K562 (cell line): ENCODE measurements around the gene FH. TPM values are rescaled to one million over a fixed set of nuclear protein-coding genes. Genes with fewer than 3 reads are reported as not detected.

Experiments
- ASH1L ChIP-seq: fragments of 450-650 bp; IDR thresholded peaks from 2 replicates; pipeline ENCODE4 v1.6.1; 2018; ENCODE audit warnings: borderline replicate concordance, mild to moderate bottlenecking, low read depth; ENCODE audit not compliant: partially characterized antibody
- CGGBP1 ChIP-seq: fragments of 250-450 bp; sonication (Bioruptor Pico); IDR thresholded peaks from 2 replicates; pipeline ENCODE4 v1.9.0; 2021; ENCODE audit warnings: mild to moderate bottlenecking
- CREB3 ChIP-seq: fragments of 450-650 bp; conservative IDR thresholded peaks from 2 replicates; pipeline ENCODE4 v1.6.1; 2016; ENCODE audit warnings: missing genetic modification characterization, low read depth, mild to moderate bottlenecking, missing compliant biosample characterization, moderate library complexity
- GATAD2A ChIP-seq: fragments of 450-650 bp; IDR thresholded peaks from 2 replicates; pipeline ENCODE4 v1.6.1; 2017
- GTF2B ChIP-seq: IDR thresholded peaks from 2 replicates; pipeline ENCODE4 v1.6.1; 2011; ENCODE audit not compliant: insufficient read length; ENCODE audit errors: extremely low read depth
- HDAC8 ChIP-seq: fragments of 450-650 bp; IDR thresholded peaks from 2 replicates; pipeline ENCODE4 v1.6.1; 2016; ENCODE audit warnings: mild to moderate bottlenecking, missing genetic modification characterization, moderate library complexity, missing compliant biosample characterization
- HINFP ChIP-seq: fragments of 450-650 bp; conservative IDR thresholded peaks from 2 replicates; pipeline ENCODE4 v1.6.1; 2016; ENCODE audit warnings: missing genetic modification characterization, low read depth, mild to moderate bottlenecking, control low read depth, missing compliant biosample characterization
- NBN ChIP-seq: fragments of 450-650 bp; IDR thresholded peaks from 2 replicates; pipeline ENCODE4 v1.6.1; 2016; ENCODE audit warnings: low read depth, mild to moderate bottlenecking
- POLR2AphosphoS5 ChIP-seq: IDR thresholded peaks from 2 replicates; pipeline ENCODE4 v1.6.1; 2011; ENCODE audit warnings: mild to moderate bottlenecking, low read depth, low read length, moderate library complexity; ENCODE audit not compliant: control insufficient read depth, insufficient read depth
- PYGO2 ChIP-seq: fragments of 450-650 bp; IDR thresholded peaks from 2 replicates; pipeline ENCODE4 v1.6.1; 2016; ENCODE audit warnings: mild to moderate bottlenecking, missing genetic modification characterization, moderate library complexity, missing compliant biosample characterization
- RAD21 ChIP-seq, 2 experiments: fragments of 250-450 bp in 1 of 2; fragments of 450-650 bp in 1 of 2; sonication (Bioruptor Pico) in 1 of 2; formaldehyde crosslinking in 1 of 2; IDR thresholded peaks in 1 of 2; conservative IDR thresholded peaks in 1 of 2; 2 replicates each; pipeline versions ENCODE4 v1.4.0 to v1.8.0; 2020 to 2022; ENCODE audit warnings: mild to moderate bottlenecking in 2 of 2, moderate library complexity in 1 of 2
- SP2 ChIP-seq: IDR thresholded peaks from 2 replicates; pipeline ENCODE4 v1.6.1; 2011; ENCODE audit warnings: mild to moderate bottlenecking, low read depth, low read length, moderate library complexity; ENCODE audit not compliant: poor library complexity, severe bottlenecking; ENCODE audit errors: extremely low read depth
- SUPT5H ChIP-seq: fragments of 450-650 bp; IDR thresholded peaks from 2 replicates; pipeline ENCODE4 v1.6.1; 2016
- TSHZ1 ChIP-seq: fragments of 250-450 bp; sonication (Bioruptor Pico); IDR thresholded peaks from 2 replicates; pipeline ENCODE4 v1.4.0; 2020; ENCODE audit warnings: mild to moderate bottlenecking, moderate library complexity
- U2AF2 ChIP-seq: fragments of 200-400 bp; formaldehyde crosslinking; optimal IDR thresholded peaks from 2 replicates; pipeline ENCODE3; 2017; ENCODE audit warnings: low read depth, mild to moderate bottlenecking, low read length
- ZBTB7A ChIP-seq: IDR thresholded peaks from 2 replicates; pipeline ENCODE4 v1.6.1; 2011; ENCODE audit warnings: low read depth, mild to moderate bottlenecking, low read length, moderate library complexity, borderline replicate concordance; ENCODE audit not compliant: control insufficient read depth
- ZNF134 ChIP-seq: fragments of 250-450 bp; sonication (Bioruptor Pico); conservative IDR thresholded peaks from 2 replicates; pipeline ENCODE4 v1.4.0; 2020
- ZNF24 ChIP-seq: fragments of 450-650 bp; IDR thresholded peaks from 2 replicates; pipeline ENCODE4 v1.6.1; 2016
- ZNF324 ChIP-seq: fragments of 250-450 bp; sonication (Bioruptor Pico); IDR thresholded peaks from 2 replicates; pipeline ENCODE4 v1.4.0; 2020; ENCODE audit warnings: mild to moderate bottlenecking
- ZNF431 ChIP-seq: sonication (generic); formaldehyde crosslinking; IDR thresholded peaks from 2 replicates; pipeline ENCODE4 v1.8.0; 2022; ENCODE audit warnings: mild to moderate bottlenecking, missing genetic modification reagents
- ZSCAN29 ChIP-seq: fragments of 450-650 bp; IDR thresholded peaks from 2 replicates; pipeline ENCODE4 v1.6.1; 2017
- polyA plus RNA-seq, 8 experiments: library from polyadenylated mRNA; depleted of rRNA in 4 of 8; stranded (reverse) in 5 of 8; unstranded in 3 of 8; fragments of >200 nt; fragmentation: Nextera tagmentation in 2 of 8; fragmentation: Illumina TruSeq in 1 of 8; extraction: Ambion mirVana in 2 of 8; extraction: Trizol in 1 of 8; gene quantifications; 2 replicates each; pipeline versions ENCODE4 v1.2.1 to v1.2.3, GENCODE V29; 2011 to 2014; ENCODE audit warnings: inconsistent platforms in 1 of 8, missing spikeins in 1 of 8
- total RNA-seq, 7 experiments: library from RNA; depleted of rRNA in 6 of 7; stranded (reverse); fragments of >200 nt in 6 of 7; fragmentation: Illumina TruSeq in 2 of 7; extraction: Trizol in 2 of 7; gene quantifications; 2 replicates each; pipeline versions ENCODE4 v1.2.1 to v1.2.3, GENCODE V29; 2011 to 2021; ENCODE audit warnings: low replicate concordance in 1 of 7

Gene FH
- total and polyA plus RNA-seq, 9 of the 15 experiments (the other 6 are each of a cell fraction or from before 2014, with no cell fraction given) = 117 to 240 (median 211) TPM

- TF ChIP-seq SP2 (no peak), SUPT5H (peak; percentile 95), GTF2B (no peak), GATAD2A (peak; percentile 78), ZNF324 (CRISPR knock-in tag) (no peak), U2AF2 (no peak), ZNF431 (CRISPR knock-in tag) (no peak), PYGO2 (tag) (no peak), NBN (0 out of 2 replicates have a peak, but pooled peaks have one; percentile 33), ZNF134 (no peak), HINFP (no peak), ZSCAN29 (peak; percentile 39; the same call in 1 of the 2 replicates), HDAC8 (tag) (no peak), ZNF24 (0 out of 2 replicates have a peak, but pooled peaks have one; percentile 25), POLR2AphosphoS5 (peak; percentile 91), TSHZ1 (no peak), CGGBP1 (no peak), RAD21 (CRISPR knock-in tag; conservative IDR thresholded peaks at IDR 0.05 in 1 of 2, IDR thresholded peaks at IDR 0.05 in 1 of 2) (no peak), ZBTB7A (peak; percentile 28; the same call in 1 of the 2 replicates), ASH1L (peak; percentile 74), CREB3 (tag) (no peak)
These were observed at the start of gene FH (continued) for GRCh38 chr1:241519308-241520079.
